ENCODE results near the gene COL24A1.

GRCh38 chr1:86184426-86184825 lies 27.9 kb upstream of the COL24A1 start:
- no peak for TF ChIP-seq CTCF (IDR thresholded peaks at IDR 0.05)
- TF ChIP-seq POLR2AphosphoS5 (IDR thresholded peaks at IDR 0.05) = no peak

Measured in breast epithelium (tissue), 3 donors.